ENCODE data around the gene VWA5A.
"Not testable (repeated sequence)": the region's sequence is repeated elsewhere in the genome, so short reads cannot be mapped to it uniquely, and the experiment has no call there.

The VWA5A gene

GRCh38 chr11:124152770-124153407 is 37.6 kb downstream of the VWA5A start:
- no peak overlapping the region for H3K27ac Mint-ChIP-seq (ENCODE audit: low read depth)
- H3K27me3 Mint-ChIP-seq = peaks cover 9% of the 10 kb centered on the region
- H3K36me3 Mint-ChIP-seq (ENCODE audit: insufficient read depth) = no peaks in the 10 kb centered on the region
- H3K4me1 Mint-ChIP-seq = no peaks in the 10 kb centered on the region
- DNase-seq (ENCODE audit: low spot score in 2 of 2) (no peak), ATAC-seq (replicated peaks; ENCODE audit: extremely low read depth, poor library complexity, severe bottlenecking) (no peak)
- no peaks in the 10 kb centered on the region for H3K9me3 Mint-ChIP-seq
- H3K4me3 Mint-ChIP-seq = no peak overlapping the region

- Mint-ChIP-seq H3K4me1 (no peaks in the 10 kb centered on the region), H3K4me3 (no peak overlapping the region), H3K36me3 (ENCODE audit: insufficient read depth) (no peaks in the 10 kb centered on the region), H3K9me3 (no peaks in the 10 kb centered on the region), H3K27ac (ENCODE audit: low read depth) (no peak overlapping the region), H3K27me3 (peaks cover 18% of the 10 kb centered on the region)
- DNase-seq (ENCODE audit: low spot score in 2 of 2) = no peak
- ATAC-seq (replicated peaks; ENCODE audit: extremely low read depth, poor library complexity, severe bottlenecking) = no peak
Observed at GRCh38 chr11:124153821-124154220, 38.6 kb downstream of the VWA5A start.

GRCh38 chr11:124159481-124159880 is 44.2 kb downstream of the VWA5A start:
- DNase-seq (ENCODE audit: low spot score in 2 of 2) (no peak), ATAC-seq (replicated peaks; ENCODE audit: extremely low read depth, poor library complexity, severe bottlenecking) (no peak)
- Mint-ChIP-seq H3K27ac (ENCODE audit: low read depth) (no peak overlapping the region), H3K4me3 (no peak overlapping the region), H3K9me3 (no peaks in the 10 kb centered on the region), H3K4me1 (no peaks in the 10 kb centered on the region), H3K27me3 (peaks cover 26% of the 10 kb centered on the region), H3K36me3 (ENCODE audit: insufficient read depth) (no peaks in the 10 kb centered on the region)

GRCh38 chr11:124160986-124161385 is 45.7 kb downstream of the VWA5A start:
- Mint-ChIP-seq H3K27ac (ENCODE audit: low read depth) (no peak overlapping the region), H3K27me3 (peaks cover 25% of the 10 kb centered on the region), H3K4me1 (no peaks in the 10 kb centered on the region), H3K36me3 (ENCODE audit: insufficient read depth) (no peaks in the 10 kb centered on the region), H3K4me3 (no peak overlapping the region), H3K9me3 (no peaks in the 10 kb centered on the region)
- DNase-seq (ENCODE audit: low spot score in 2 of 2) (no peak), ATAC-seq (replicated peaks; ENCODE audit: extremely low read depth, poor library complexity, severe bottlenecking) (no peak)

- Mint-ChIP-seq H3K27ac (ENCODE audit: low read depth) (no peak overlapping the region), H3K27me3 (peaks cover 22% of the 10 kb centered on the region), H3K36me3 (ENCODE audit: insufficient read depth) (no peaks in the 10 kb centered on the region), H3K9me3 (peaks cover 5% of the 10 kb centered on the region), H3K4me3 (no peak overlapping the region), H3K4me1 (no peaks in the 10 kb centered on the region)
- ATAC-seq (replicated peaks; ENCODE audit: extremely low read depth, poor library complexity, severe bottlenecking) (no peak), DNase-seq (ENCODE audit: low spot score in 2 of 2) (no peak)
Observed at GRCh38 chr11:124167826-124168231, 52.6 kb downstream of the VWA5A start.

GRCh38 chr11:124168796-124169195 is 53.5 kb downstream of the VWA5A start:
- Mint-ChIP-seq H3K4me3 (no peak overlapping the region), H3K4me1 (no peaks in the 10 kb centered on the region), H3K27me3 (peaks cover 22% of the 10 kb centered on the region), H3K36me3 (ENCODE audit: insufficient read depth) (no peaks in the 10 kb centered on the region), H3K27ac (ENCODE audit: low read depth) (no peak overlapping the region), H3K9me3 (peaks cover 5% of the 10 kb centered on the region)
- no peak for DNase-seq (ENCODE audit: low spot score in 2 of 2)
- ATAC-seq (replicated peaks; ENCODE audit: extremely low read depth, poor library complexity, severe bottlenecking) = no peak

GRCh38 chr11:124170315-124170714 is 55.1 kb downstream of the VWA5A start:
- H3K9me3 Mint-ChIP-seq; H3K4me3 Mint-ChIP-seq; ATAC-seq (replicated peaks; ENCODE audit: extremely low read depth, poor library complexity, severe bottlenecking); H3K27ac Mint-ChIP-seq (ENCODE audit: low read depth); H3K4me1 Mint-ChIP-seq; DNase-seq (ENCODE audit: low spot score in 2 of 2); H3K36me3 Mint-ChIP-seq (ENCODE audit: insufficient read depth): not testable (repeated sequence)
- H3K27me3 Mint-ChIP-seq = peaks cover 22% of the 10 kb centered on the region

GRCh38 chr11:124170801-124171586 is 55.7 kb downstream of the VWA5A start:
- Mint-ChIP-seq H3K27ac (ENCODE audit: low read depth) (no peak overlapping the region), H3K4me1 (no peaks in the 10 kb centered on the region), H3K36me3 (ENCODE audit: insufficient read depth) (no peaks in the 10 kb centered on the region), H3K4me3 (no peak overlapping the region), H3K9me3 (peaks cover 5% of the 10 kb centered on the region), H3K27me3 (peaks cover 19% of the 10 kb centered on the region)
- no peak for ATAC-seq (replicated peaks; ENCODE audit: extremely low read depth, poor library complexity, severe bottlenecking)
- DNase-seq (ENCODE audit: low spot score in 2 of 2) = no peak

GRCh38 chr11:124172101-124172500 is 56.9 kb downstream of the VWA5A start:
- H3K27me3 Mint-ChIP-seq = peaks cover 8% of the 10 kb centered on the region
- no peak overlapping the region for H3K27ac Mint-ChIP-seq (ENCODE audit: low read depth)
- no peak for DNase-seq (ENCODE audit: low spot score in 2 of 2)
- H3K4me1 Mint-ChIP-seq = no peaks in the 10 kb centered on the region
- ATAC-seq (replicated peaks; ENCODE audit: extremely low read depth, poor library complexity, severe bottlenecking) = no peak
- H3K36me3 Mint-ChIP-seq (ENCODE audit: insufficient read depth) = no peaks in the 10 kb centered on the region
- H3K9me3 Mint-ChIP-seq = peaks cover 5% of the 10 kb centered on the region
- no peak overlapping the region for H3K4me3 Mint-ChIP-seq

GRCh38 chr11:124172599-124172998 is 57.3 kb downstream of the VWA5A start:
- peaks cover 3% of the 10 kb centered on the region for H3K27me3 Mint-ChIP-seq
- H3K9me3 Mint-ChIP-seq = peaks cover 5% of the 10 kb centered on the region
- no peak overlapping the region for H3K4me3 Mint-ChIP-seq
- H3K4me1 Mint-ChIP-seq = no peaks in the 10 kb centered on the region
- DNase-seq (ENCODE audit: low spot score in 2 of 2) (no peak), ATAC-seq (replicated peaks; ENCODE audit: extremely low read depth, poor library complexity, severe bottlenecking) (no peak)
- H3K27ac Mint-ChIP-seq (ENCODE audit: low read depth) = no peak overlapping the region
- H3K36me3 Mint-ChIP-seq (ENCODE audit: insufficient read depth) = no peaks in the 10 kb centered on the region

GRCh38 chr11:124174001-124174583 is 58.8 kb downstream of the VWA5A start:
- no peaks in the 10 kb centered on the region for H3K4me1 Mint-ChIP-seq
- no peak for DNase-seq (ENCODE audit: low spot score in 2 of 2)

GRCh38 chr11:124176925-124177715 is 61.9 kb downstream of the VWA5A start:
- Mint-ChIP-seq H3K36me3 (ENCODE audit: insufficient read depth) (no peaks in the 10 kb centered on the region), H3K4me3 (no peak overlapping the region), H3K27ac (ENCODE audit: low read depth) (no peak overlapping the region), H3K27me3 (peaks cover 10% of the 10 kb centered on the region), H3K4me1 (no peaks in the 10 kb centered on the region), H3K9me3 (no peaks in the 10 kb centered on the region)
- DNase-seq (ENCODE audit: low spot score in 2 of 2) (no peak), ATAC-seq (replicated peaks; ENCODE audit: extremely low read depth, poor library complexity, severe bottlenecking) (no peak)

More at GRCh38 chr11:124174001-124174583, 58.8 kb downstream of the VWA5A start:
- Mint-ChIP-seq H3K27ac (ENCODE audit: low read depth) (no peak overlapping the region), H3K9me3 (peaks cover 5% of the 10 kb centered on the region), H3K27me3 (no peaks in the 10 kb centered on the region), H3K4me3 (no peak overlapping the region), H3K36me3 (ENCODE audit: insufficient read depth) (no peaks in the 10 kb centered on the region)
- ATAC-seq (replicated peaks; ENCODE audit: extremely low read depth, poor library complexity, severe bottlenecking) = no peak
